Measurements from ENCODE around the gene ADCK1. TPM values are rescaled to one million over a fixed set of nuclear protein-coding genes. Genes with fewer than 3 reads are reported as not detected.
"Not testable (repeated sequence)": the region's sequence is repeated elsewhere in the genome, so short reads cannot be mapped to it uniquely, and the experiment has no call there.

The ADCK1 gene
- total RNA-seq, 1 donor from 2014 or later, result 5.6 TPM

DNA sequence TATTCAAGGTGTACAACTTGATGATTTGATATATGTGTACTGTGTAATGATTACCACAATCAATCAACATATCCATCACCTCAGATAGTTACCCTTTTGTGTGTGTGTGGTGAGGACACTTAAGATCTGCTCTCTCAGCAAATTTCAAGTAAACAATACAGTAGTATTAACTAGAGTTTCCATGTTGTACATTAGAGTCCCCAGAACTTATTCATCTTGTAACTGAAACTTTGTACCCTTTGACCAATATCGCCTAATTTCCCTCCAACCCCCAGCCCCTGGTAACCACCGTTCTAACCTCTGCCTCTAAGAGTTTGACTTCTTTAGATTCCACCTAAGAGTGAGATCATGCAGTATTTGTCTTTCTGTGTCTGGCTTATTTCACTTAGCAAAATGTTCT is 12.1 kb downstream of the ADCK1 start:
- no peak overlapping the region for H3K4me3 Mint-ChIP-seq (ENCODE audit: unreplicated experiment)
- no peak overlapping the region for H3K27ac Mint-ChIP-seq (ENCODE audit: unreplicated experiment)
- TF ChIP-seq, protein P1, sequence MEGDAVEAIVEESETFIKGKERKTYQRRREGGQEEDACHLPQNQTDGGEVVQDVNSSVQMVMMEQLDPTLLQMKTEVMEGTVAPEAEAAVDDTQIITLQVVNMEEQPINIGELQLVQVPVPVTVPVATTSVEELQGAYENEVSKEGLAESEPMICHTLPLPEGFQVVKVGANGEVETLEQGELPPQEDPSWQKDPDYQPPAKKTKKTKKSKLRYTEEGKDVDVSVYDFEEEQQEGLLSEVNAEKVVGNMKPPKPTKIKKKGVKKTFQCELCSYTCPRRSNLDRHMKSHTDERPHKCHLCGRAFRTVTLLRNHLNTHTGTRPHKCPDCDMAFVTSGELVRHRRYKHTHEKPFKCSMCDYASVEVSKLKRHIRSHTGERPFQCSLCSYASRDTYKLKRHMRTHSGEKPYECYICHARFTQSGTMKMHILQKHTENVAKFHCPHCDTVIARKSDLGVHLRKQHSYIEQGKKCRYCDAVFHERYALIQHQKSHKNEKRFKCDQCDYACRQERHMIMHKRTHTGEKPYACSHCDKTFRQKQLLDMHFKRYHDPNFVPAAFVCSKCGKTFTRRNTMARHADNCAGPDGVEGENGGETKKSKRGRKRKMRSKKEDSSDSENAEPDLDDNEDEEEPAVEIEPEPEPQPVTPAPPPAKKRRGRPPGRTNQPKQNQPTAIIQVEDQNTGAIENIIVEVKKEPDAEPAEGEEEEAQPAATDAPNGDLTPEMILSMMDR (IDR thresholded peaks at IDR 0.05; ENCODE audit: partially characterized antibody, unreplicated experiment), result no peak
- peaks cover 1% of the 10 kb centered on the region for H3K27me3 Mint-ChIP-seq (ENCODE audit: unreplicated experiment)
- no peaks in the 10 kb centered on the region for H3K36me3 Mint-ChIP-seq (ENCODE audit: unreplicated experiment)
- no peak for DNase-seq
- peaks cover 4% of the 10 kb centered on the region for H3K9me3 Mint-ChIP-seq (ENCODE audit: unreplicated experiment)
- H3K4me1 Mint-ChIP-seq (ENCODE audit: low read depth, unreplicated experiment), result no peaks in the 10 kb centered on the region

DNA sequence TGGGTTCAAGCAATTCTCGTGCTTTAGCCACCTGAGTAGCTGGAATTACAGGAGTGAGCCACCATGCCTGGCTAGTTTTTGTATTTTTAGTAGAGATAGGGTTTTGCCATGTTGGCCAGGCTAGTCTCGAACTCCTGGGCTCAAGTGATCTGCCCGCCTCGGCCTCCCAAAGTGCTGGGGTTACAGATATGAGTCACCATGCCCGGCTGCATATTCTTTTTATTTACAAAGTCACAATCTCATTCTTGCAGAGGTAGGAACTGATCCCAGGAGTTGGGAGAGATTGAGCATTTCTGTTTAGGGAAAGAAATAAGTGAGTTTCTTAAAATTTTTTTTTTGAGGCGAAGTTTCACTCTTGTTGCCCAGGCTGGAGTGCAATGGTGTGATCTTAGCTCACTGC is 12.8 kb downstream of the ADCK1 start:
- H3K9me3 Mint-ChIP-seq (ENCODE audit: unreplicated experiment); DNase-seq; H3K4me1 Mint-ChIP-seq (ENCODE audit: low read depth, unreplicated experiment); H3K27ac Mint-ChIP-seq (ENCODE audit: unreplicated experiment); H3K36me3 Mint-ChIP-seq (ENCODE audit: unreplicated experiment); H3K4me3 Mint-ChIP-seq (ENCODE audit: unreplicated experiment); H3K27me3 Mint-ChIP-seq (ENCODE audit: unreplicated experiment): not testable (repeated sequence)

DNA sequence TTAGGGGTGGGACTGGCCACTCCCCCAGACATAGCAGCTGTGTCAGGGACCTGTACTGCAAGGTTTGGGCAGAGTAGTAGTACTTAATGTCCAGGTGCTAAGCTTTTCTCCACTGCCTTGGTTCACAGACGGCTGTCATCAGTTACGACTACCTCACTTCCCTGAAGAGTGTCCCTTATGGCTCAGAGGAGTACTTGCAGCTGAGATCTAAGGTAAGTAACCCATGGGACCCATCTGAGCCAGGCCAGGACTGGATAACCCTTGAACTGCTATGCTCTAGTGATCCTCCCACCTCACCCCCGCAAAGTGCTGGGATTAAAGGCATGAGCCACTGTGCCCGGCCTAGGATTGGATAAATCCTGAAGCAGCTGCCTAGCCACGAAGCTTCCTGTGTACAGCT is 22.4 kb downstream of the ADCK1 start:
- H3K9me3 Mint-ChIP-seq (ENCODE audit: unreplicated experiment), result no peaks in the 10 kb centered on the region
- no peaks in the 10 kb centered on the region for H3K36me3 Mint-ChIP-seq (ENCODE audit: unreplicated experiment)
- H3K27me3 Mint-ChIP-seq (ENCODE audit: unreplicated experiment), result no peaks in the 10 kb centered on the region
- no peak overlapping the region for H3K4me3 Mint-ChIP-seq (ENCODE audit: unreplicated experiment)
- H3K4me1 Mint-ChIP-seq (ENCODE audit: low read depth, unreplicated experiment), result no peaks in the 10 kb centered on the region
- no peak for DNase-seq
- no peak overlapping the region for H3K27ac Mint-ChIP-seq (ENCODE audit: unreplicated experiment)
- TF ChIP-seq, protein P1 (IDR thresholded peaks at IDR 0.05; ENCODE audit: partially characterized antibody, unreplicated experiment), result no peak

DNA sequence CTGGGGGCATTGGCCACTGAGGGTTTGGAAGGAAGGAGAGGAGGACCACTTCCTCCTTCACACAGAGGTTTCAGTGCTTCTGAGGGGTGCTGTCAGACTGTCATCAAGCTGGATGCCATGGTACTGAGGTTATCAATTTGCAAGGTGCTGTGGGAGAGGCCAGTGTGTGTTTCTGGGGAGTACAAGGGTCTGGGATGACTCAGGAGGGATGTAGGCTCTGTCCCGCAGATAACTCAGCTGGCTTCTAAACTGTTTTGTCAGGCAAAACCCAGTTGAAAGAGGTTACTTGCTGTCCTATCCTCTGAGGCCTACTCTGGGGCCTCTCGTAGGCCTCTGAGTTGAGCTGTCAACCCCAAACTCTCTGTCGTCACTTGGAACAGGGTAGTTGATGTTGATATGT is 22.8 kb downstream of the ADCK1 start:
- no peaks in the 10 kb centered on the region for H3K9me3 Mint-ChIP-seq (ENCODE audit: unreplicated experiment)
- no peak for DNase-seq
- H3K27ac Mint-ChIP-seq (ENCODE audit: unreplicated experiment), result no peak overlapping the region
- TF ChIP-seq, protein P1 (IDR thresholded peaks at IDR 0.05; ENCODE audit: partially characterized antibody, unreplicated experiment), result no peak
- no peaks in the 10 kb centered on the region for H3K27me3 Mint-ChIP-seq (ENCODE audit: unreplicated experiment)
- H3K4me3 Mint-ChIP-seq (ENCODE audit: unreplicated experiment), result no peak overlapping the region
- no peaks in the 10 kb centered on the region for H3K4me1 Mint-ChIP-seq (ENCODE audit: low read depth, unreplicated experiment)
- H3K36me3 Mint-ChIP-seq (ENCODE audit: unreplicated experiment), result no peaks in the 10 kb centered on the region

DNA sequence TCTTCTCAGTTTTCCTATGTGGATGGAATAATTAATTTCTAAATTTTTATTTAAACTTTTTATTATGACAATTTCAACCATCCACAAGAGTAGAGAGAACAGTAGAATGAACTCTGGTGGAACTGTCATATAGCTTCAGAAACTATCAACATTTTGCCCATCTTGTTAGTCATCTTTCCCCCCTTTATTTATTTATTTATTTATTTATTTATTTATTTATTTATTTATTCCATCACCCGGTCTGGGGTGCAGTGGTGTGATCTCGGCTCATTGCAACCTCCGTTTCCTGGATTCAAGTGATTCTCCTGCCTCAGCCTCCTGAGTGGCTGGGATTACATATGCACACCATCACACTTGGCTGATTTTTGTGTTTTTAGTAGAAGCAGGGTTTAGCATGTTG is 23.5 kb downstream of the ADCK1 start:
- H3K27me3 Mint-ChIP-seq (ENCODE audit: unreplicated experiment), result no peaks in the 10 kb centered on the region

More for the DNA sequence above, 23.5 kb downstream of the ADCK1 start:
- Mint-ChIP-seq H3K36me3 (ENCODE audit: unreplicated experiment) (no peaks in the 10 kb centered on the region), H3K4me1 (ENCODE audit: low read depth, unreplicated experiment) (no peaks in the 10 kb centered on the region), H3K9me3 (ENCODE audit: unreplicated experiment) (no peaks in the 10 kb centered on the region), H3K4me3 (ENCODE audit: unreplicated experiment) (no peak overlapping the region), H3K27ac (ENCODE audit: unreplicated experiment) (no peak overlapping the region)
- TF ChIP-seq, protein P1 (IDR thresholded peaks at IDR 0.05; ENCODE audit: partially characterized antibody, unreplicated experiment), result no peak
- DNase-seq, result no peak

All from glutamatergic neuron (in vitro differentiated cells).